GM20431 (cell line): ENCODE results near the gene PPM1A.
"Not testable (repeated sequence)": the region's sequence is repeated elsewhere in the genome, so short reads cannot be mapped to it uniquely, and the experiment has no call there.

Experiments used
- in situ Hi-C: fragments of 300-500 bp; cut with MseI, MboI; formaldehyde crosslinking; loops from one replicate; pipeline ENCODE4 v1.15.0; 2020; ENCODE audit warnings: low sequenced_read_pairs; ENCODE audit not compliant: unreplicated experiment

The PPM1A gene

GRCh38 chr14:60313093-60313492, 64.1 kb downstream of the PPM1A start:
- in situ Hi-C loops: no loop called here

GRCh38 chr14:60315196-60315990, 66.4 kb downstream of the PPM1A start:
- in situ Hi-C loops: no loop called here

DNA sequence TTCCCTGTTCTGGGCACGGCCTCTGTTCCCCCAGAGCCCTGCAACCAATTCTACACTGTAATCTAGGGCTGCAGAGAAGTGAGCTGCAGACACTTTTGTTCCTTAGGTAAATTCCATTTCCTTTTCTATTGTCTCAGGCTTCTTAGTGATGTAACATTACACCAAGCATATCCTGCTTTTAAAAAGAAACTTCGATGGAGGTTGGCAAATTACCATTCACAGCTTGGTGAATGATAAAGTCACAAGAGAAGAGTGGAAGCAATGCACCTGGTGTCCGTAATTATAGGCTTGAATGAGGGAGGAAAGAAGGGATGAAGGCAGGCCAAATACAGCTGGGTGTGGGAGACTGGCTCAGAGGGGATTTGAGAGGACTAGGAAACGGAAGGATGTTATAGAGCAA, 68.6 kb downstream of the PPM1A start:
- in situ Hi-C loops: no loop called here

DNA sequence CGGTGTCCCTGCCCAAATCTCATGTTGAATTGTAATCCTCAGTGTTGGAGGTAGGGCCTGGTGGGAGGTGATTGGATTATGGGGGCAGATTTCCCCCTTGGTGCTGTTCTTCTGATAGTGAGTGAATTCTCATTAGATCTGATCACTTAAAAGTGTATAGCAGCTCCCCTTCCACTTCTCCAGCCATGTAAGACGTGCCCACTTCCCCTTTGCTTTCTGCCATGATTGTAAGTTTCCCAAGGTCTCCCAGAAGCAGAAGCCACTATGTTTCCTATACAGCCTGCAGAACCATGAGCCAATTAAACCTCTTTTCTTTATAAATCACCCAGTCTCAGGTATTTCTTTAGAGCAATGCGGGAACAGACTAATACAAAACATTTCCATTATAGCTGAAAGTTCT, 71.8 kb downstream of the PPM1A start:
- in situ Hi-C loops: not testable (repeated sequence)

GRCh38 chr14:60323199-60323896, 74.3 kb downstream of the PPM1A start:
- in situ Hi-C loops: no loop called here

GRCh38 chr14:60324837-60325236, 75.8 kb downstream of the PPM1A start:
- in situ Hi-C loops: no loop called here

GRCh38 chr14:60326274-60326673, 77.3 kb downstream of the PPM1A start:
- in situ Hi-C loops: no loop called here

- in situ Hi-C loops: no loop called here
Measured at GRCh38 chr14:60327447-60328331, 78.7 kb downstream of the PPM1A start.

DNA sequence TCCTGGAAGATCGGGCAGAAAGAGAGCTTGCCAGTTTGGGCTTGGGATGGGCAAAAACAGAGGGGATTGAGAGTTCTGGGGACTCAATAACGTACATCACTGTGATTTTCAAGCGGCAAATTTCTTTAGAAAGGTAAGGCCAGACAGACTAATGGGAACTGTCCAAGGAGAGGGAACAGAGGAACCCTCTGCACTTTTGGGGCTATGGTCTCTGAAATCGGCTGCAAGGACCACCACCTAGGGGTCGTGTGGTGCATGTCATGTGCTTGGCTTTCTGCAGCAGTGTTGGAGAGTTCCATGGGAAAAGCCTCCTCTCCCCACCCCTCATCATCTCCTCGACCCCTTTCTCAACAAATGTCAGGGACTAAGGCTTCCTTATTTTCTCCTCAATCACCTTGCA, 79.6 kb downstream of the PPM1A start:
- in situ Hi-C loops: no loop called here

GRCh38 chr14:60329274-60329673, 80.3 kb downstream of the PPM1A start:
- in situ Hi-C loops: no loop called here

- in situ Hi-C loops: no loop called here
Measured at GRCh38 chr14:60331201-60332045, 82.4 kb downstream of the PPM1A start.

- in situ Hi-C loops: no loop called here
Measured at GRCh38 chr14:60332046-60332399, 83.0 kb downstream of the PPM1A start.

DNA sequence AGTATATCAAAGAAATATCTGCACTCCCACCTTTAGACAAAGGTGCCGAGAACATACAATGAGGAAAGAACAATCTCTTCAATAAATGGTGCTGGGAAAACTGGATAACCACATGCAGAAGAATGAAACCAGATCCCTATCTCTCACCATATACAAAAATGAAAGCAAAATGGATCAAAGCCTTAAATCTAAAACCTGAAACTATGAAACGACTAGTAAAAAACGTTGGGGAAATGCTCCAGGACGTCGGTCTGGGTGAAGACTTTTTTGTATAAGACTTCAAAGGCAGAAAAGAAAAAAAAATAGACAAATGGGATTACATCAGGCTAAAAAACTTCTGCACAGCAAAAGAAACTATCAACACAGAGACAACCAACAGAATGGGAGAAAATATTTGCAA, 83.8 kb downstream of the PPM1A start:
- in situ Hi-C loops: no loop called here

- in situ Hi-C loops: no loop called here
Measured at GRCh38 chr14:60339571-60339970, 90.5 kb downstream of the PPM1A start.

- in situ Hi-C loops: loop anchor here (10.0 kb wide), 1 partner anchor 211 kb away; no protein-coding TSS in a partner anchor
Measured at GRCh38 chr14:60343571-60344071, 94.6 kb downstream of the PPM1A start.

GRCh38 chr14:60344751-60345150, 95.7 kb downstream of the PPM1A start:
- in situ Hi-C loops: loop anchor here (10.0 kb wide), 1 partner anchor 210 kb away; no protein-coding TSS in a partner anchor

DNA sequence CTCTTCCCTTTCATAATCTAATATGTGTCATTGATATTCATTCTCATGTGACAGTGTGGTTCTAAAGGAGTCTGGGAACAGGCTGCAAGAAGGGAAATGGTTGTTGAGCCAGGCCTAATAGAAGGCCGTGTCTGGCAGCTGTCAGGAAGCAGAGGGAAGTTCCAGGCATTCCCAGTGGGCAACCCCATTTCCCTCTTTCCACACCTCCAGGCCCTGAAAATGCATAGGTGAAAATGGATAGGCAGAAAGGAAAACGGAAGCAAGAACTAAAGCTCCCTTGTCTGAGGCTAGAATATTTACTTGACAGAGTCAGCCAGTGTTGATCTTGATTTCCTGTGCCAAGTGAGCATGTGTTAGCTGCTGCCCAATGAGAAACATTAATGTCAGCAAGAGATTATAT, 97.7 kb downstream of the PPM1A start:
- in situ Hi-C loops: loop anchor here (10.0 kb wide), 1 partner anchor 208 kb away; no protein-coding TSS in a partner anchor

DNA sequence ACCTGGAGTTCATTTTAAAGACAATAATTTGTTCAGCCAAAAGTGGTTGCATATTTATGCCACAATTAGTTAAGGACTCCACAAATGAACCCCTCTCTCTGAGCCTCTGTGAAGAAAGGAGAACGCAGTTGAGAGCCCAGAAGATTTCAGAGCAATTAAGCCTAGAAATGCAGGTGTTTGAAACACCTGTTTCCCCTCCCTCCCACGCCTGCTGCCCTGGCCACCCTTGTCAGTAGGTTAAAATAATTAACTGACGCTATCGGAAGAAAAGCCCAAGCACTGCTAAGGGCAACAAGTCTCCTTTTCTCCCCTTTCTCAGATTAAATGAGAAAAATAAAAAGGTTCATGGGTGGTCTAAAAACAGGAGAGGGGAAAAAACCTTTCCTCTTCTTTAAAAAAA, 99.2 kb downstream of the PPM1A start:
- in situ Hi-C loops: loop anchor here (10.0 kb wide), 1 partner anchor 207 kb away; no protein-coding TSS in a partner anchor
